Kidney epithelial cell (primary cell): ENCODE results near the gene ALK. TPM values are rescaled to one million over a fixed set of nuclear protein-coding genes. Genes with fewer than 3 reads are reported as not detected.

ENCODE experiments used
- DNase-seq: peaks from one replicate; pipeline ENCODE4 v3.0.0-alpha.2; 2010; ENCODE audit warnings: low read depth
- H3K27me3 ChIP-seq: 2 replicates; pipeline ENCODE4 v1.6.0; 2011; ENCODE audit warnings: low read length; ENCODE audit not compliant: control insufficient read depth, insufficient read depth
- H3K36me3 ChIP-seq: 2 replicates; pipeline ENCODE4 v1.5.1; 2011; ENCODE audit warnings: low read length; ENCODE audit not compliant: control insufficient read depth, insufficient read depth
- H3K4me3 ChIP-seq: 2 replicates; pipeline ENCODE4 v1.5.1; 2011; ENCODE audit warnings: low read depth, mild to moderate bottlenecking, control low read depth, low read length
- CTCF ChIP-seq: IDR thresholded peaks from 2 replicates; pipeline ENCODE4 v1.5.1; 2011; ENCODE audit warnings: mild to moderate bottlenecking, moderate library complexity, low read length, control low read depth, inconsistent platforms; ENCODE audit not compliant: insufficient read depth, poor library complexity, severe bottlenecking
- total RNA-seq: library from RNA; depleted of rRNA; stranded (reverse); fragments of >200 nt; gene quantifications from 2 replicates; pipeline ENCODE4 v1.2.3, GENCODE V29; 2015

ALK gene
- total RNA-seq, 1 donor from 2014 or later, result not detected

DNA sequence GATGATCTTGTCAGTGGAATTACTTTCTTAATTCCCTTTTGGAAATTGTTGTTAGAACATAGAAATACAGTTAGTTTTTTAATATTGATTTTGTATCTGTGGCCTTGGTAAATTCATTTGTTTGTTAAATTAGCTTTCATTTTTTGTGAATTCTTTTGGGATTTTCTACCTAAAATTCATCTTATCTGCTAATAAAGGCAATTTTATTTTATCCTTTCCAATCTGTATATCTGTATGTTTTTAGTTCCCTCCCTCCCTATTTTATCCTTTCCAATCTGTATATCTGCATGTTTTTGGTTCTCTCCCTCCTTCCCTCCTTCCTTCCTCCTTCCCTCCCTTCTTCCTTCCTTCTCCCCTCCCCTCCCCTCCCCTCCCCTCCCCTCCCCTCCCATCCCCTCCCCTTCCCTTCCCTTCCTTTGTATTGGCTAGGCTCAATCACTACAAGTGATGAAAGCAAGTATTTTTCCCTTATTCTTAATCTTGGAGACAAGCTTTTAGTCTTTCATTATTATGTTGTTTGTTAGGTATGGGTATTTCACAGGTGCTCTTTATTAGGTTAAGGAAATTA lies 244.4 kb downstream of the ALK start:
- Histone ChIP-seq H3K27me3 (no peaks in the 10 kb centered on the region), H3K4me3 (no peak overlapping the region), H3K36me3 (no peaks in the 10 kb centered on the region)
- no peak for DNase-seq
- TF ChIP-seq CTCF, result no peak

DNA sequence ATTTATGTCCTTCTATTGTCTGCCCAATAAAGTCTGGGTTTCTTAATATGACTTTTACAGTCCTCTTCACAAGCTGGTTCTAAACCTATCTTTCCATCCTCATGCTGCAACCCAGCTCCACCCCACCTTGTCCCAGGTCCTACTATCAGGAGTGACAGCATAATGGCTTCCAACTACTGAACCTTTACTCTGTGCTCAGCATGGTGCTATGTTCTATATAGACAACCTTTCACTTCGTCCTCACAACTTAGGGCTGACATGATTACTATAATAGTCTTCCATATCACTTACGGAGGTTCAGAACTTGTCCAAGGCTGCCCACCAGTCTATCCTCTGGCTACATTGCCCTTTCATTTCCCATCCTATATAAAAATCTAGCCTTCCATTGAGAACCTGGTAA lies 256.8 kb downstream of the ALK start:
- no peaks in the 10 kb centered on the region for H3K36me3 ChIP-seq
- no peak for DNase-seq

GRCh38 chr2:29663268-29663667 lies 258.1 kb downstream of the ALK start:
- H3K36me3 ChIP-seq, result no peaks in the 10 kb centered on the region
- TF ChIP-seq CTCF, result no peak
- no peaks in the 10 kb centered on the region for H3K27me3 ChIP-seq
- no peak overlapping the region for H3K4me3 ChIP-seq
- DNase-seq, result no peak

More for the DNA sequence above, 256.8 kb downstream of the ALK start:
- no peak for TF ChIP-seq CTCF
- Histone ChIP-seq H3K4me3 (no peak overlapping the region), H3K27me3 (no peaks in the 10 kb centered on the region)

- no peak for TF ChIP-seq CTCF
- no peak for DNase-seq
- H3K4me3 ChIP-seq, result no peak overlapping the region
- H3K36me3 ChIP-seq, result no peaks in the 10 kb centered on the region
- no peaks in the 10 kb centered on the region for H3K27me3 ChIP-seq
Measured at GRCh38 chr2:29662861-29663260, 258.5 kb downstream of the ALK start.

- H3K4me3 ChIP-seq, result no peak overlapping the region
- no peaks in the 10 kb centered on the region for H3K36me3 ChIP-seq
- no peaks in the 10 kb centered on the region for H3K27me3 ChIP-seq
- DNase-seq, result no peak
- TF ChIP-seq CTCF, result no peak
Measured at GRCh38 chr2:29660201-29660600, 261.2 kb downstream of the ALK start.

DNA sequence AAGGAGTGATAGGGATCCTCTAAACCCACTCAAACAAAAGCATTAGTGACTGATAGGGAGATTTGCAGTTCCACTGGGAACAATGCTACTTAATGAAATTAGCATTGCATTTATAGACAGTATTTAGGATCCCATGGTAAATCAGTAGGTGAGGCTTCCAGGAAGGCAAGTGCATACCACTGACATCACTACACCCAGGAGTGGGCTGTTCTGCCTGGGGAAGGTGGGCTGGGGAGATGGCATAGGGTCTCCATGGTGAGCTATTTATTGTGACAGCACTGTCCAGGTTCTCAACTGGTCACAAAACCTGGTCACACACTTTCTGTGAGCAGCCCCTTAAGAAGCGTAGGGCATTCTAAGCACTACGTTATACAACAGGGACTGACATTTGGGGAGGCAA lies 262.2 kb downstream of the ALK start:
- DNase-seq, result no peak
- no peaks in the 10 kb centered on the region for H3K27me3 ChIP-seq
- no peak overlapping the region for H3K4me3 ChIP-seq
- no peaks in the 10 kb centered on the region for H3K36me3 ChIP-seq
- TF ChIP-seq CTCF, result no peak
